Measurements from ENCODE around the gene KIF22.
"Not testable (repeated sequence)": the region's sequence is repeated elsewhere in the genome, so short reads cannot be mapped to it uniquely, and the experiment has no call there.

Gene KIF22

DNA sequence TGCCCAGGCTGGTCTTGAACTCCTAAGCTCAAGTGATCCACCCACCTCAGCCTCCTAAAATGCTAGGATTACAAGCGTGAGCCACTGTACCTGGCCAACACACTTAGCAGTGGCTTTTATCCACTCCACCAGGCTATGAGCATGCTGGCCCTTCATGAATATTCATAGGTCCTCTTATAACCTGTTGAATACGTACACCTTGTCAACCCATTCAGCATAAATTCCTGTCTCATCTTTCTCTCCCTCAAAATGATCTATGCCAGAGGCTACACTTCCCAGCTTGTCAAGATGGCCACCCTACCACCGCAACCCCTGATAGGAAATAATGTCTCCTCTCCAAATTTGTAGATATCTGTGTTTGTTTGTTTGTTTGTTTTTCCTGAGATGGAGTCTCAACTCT, 23.5 kb upstream of the KIF22 start:
- no peak for DNase-seq

DNA sequence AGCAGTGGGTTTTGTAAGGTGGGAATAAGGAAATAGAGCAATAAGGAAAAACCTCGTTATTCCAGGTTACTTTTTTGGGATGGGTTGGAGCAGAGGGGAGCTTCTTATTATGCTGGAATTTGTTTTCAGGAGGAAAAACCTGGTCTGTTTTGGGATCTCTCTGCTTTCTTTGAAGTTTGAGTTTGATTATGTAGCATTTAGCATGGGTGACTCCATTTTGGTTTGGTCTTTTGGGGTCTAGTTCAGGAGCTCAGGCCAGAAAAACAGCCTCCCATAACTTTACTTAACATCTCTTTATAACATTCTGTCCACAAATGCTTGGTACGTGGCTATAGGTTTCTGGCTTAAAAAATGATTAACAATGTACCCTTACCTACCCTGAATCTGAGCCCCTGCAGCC, 21.0 kb upstream of the KIF22 start:
- no peak for DNase-seq

DNA sequence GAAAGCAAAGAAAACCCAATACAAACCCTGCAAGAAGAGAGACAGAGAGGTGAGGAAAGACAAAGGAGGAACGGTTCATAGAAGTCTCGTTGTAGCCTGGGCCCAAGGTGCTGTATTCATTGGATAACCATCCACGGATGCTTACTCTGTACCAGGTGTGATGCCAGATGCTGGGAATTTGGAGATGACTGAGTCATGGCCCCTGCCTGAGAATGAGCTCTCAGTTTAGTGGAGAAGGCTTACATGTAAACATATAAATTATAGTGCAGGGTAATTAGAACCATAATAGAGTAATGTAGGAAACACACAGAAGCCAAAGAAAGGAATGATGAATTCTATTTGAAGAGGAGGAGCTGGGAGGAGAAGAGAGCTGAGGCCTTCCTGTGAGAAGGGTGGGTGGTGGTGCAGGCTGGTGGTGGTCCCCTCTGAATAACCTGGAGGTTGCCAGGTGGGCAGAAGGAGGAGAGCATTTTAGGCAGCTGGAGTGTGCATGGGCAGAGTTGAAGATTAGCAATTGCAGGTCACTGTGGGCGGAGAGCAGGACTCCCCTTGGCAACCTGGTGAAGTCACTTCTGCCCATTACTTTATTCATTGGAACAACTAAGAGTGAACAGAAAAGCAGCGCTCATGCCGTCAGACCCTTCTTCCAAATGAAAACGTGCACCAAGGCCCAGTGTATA, 20.2 kb upstream of the KIF22 start:
- DNase-seq = no peak

DNA sequence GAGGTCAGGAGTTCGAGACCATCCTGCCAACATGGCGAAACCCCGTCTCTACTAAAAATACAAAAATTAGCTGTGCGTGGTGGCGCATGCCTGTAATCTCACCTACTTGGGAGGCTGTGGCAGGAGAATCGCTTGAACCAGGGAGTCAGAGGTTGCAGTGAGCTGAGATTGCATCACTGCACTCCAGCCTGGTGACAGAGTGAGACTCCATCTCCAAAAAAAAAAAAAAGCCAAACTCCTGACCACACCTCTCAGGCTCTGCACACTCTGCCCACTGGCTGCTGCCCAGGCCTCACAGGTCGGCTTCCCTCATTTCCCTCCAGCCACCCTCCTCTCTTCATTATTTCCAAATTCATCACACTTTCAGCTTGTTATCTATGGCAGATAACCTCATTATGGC, 18.2 kb upstream of the KIF22 start:
- DNase-seq = not testable (repeated sequence)

DNA sequence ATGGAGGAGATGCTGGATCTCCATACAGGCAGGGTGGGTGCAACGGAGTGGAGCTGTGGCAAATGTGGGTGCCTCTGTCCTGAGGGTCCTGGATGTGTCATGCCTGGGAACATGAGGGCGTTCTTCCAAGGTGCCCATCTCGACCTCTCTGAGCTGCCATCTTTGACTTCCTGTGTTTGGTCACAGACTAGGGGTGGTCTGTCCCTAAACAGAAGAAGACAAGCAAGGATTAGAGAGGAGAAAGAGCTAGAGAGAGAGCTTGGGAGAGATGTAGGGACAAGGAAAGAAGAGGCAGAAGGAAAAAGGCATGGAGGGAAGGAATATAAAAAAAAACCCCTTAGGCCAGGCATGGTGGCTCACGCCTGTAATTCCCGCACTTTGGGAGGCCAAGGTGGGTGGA, 15.8 kb upstream of the KIF22 start:
- no peak for DNase-seq

DNA sequence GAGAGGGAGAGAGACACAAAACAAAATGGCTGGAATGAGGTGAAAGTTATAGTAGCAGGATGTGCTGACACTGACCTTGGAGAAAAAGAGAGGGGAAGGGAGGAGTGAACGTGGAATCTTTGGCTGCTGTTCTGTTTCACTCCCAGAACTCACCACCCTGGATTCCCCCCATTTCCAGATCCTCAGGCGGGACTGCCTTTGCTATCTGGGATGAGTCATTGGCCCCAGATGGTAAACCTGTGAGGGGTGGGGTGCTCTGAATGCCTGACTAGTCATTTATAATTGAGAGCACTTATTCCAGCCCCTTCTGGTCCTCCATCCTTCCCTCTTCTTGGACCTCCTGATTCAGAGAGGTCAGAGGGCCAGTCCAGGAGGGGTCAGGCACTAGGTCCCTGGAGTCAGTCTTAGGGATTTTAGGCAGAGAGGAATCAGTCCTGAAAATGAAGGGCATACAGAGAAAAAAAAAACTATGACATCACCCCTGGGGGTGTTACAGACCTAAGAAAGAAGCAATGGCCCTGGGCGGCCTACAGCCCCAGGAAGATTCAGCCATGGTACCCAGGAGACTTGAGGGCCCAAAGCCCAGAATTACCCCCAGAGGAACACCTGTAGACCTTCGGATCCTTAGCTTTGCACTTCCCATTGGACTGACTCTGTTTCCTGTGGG, 14.7 kb upstream of the KIF22 start:
- DNase-seq = no peak

DNA sequence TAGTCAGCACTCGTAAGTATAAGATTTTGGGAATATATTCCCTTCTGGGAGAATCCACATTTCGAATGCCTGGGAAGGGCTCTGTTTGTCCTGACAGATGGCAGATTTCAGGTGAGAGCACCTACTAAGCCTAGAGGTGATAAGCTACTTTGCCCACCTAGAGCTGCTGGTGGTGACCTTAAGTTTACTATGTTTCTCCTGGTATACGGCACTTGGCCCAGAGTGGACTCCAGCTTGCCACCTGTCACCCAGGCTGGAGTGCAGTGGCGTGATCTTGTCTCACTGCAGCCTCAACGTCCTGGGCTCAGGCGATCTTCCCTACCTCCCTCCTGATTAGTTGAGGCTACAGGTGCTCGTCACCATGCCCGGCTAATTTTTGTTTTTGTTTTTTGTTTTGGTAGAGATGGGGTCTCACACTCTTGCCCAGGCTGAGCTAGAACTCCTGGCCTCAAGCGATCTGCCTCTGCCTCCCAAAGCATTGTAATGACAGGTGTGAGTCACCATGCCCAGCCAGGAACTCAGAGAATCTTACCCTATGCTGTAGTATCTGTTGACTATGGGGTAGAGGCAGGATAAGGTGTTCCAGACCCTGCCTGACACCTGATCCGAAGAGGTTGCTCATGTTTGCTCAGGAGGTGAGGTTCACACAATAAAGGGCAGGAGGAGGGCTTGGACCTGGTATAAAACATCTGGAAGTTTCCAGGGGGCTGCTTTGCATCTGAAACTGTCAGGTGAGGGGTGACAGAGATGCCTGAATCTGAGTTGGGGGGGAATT, 12.8 kb upstream of the KIF22 start, which contains the start of gene ZG16:
ZG16 (plus strand) TSS at position 681 of the 775 bp plus-strand sequence. CDS start 1,011 bp downstream, outside the sequence.
- DNase-seq = no peak

DNA sequence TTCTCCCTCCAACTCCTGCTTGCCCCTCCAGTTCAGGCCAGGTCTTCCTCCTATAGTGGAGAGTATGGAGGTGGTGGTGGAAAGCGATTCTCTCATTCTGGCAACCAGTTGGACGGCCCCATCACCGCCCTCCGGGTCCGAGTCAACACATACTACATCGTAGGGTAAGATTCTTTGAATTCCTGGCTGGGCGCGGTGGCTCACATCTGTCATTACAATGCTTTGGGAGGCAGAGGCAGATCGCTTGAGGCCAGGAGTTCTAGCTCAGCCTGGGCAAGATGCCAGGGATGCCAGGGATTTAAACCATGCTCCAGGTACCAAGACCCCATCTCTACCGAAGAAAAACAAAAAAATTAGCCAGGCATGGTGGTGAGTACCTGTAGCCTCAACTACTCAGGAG, 11.1 kb upstream of the KIF22 start:
- no peak for DNase-seq

DNA sequence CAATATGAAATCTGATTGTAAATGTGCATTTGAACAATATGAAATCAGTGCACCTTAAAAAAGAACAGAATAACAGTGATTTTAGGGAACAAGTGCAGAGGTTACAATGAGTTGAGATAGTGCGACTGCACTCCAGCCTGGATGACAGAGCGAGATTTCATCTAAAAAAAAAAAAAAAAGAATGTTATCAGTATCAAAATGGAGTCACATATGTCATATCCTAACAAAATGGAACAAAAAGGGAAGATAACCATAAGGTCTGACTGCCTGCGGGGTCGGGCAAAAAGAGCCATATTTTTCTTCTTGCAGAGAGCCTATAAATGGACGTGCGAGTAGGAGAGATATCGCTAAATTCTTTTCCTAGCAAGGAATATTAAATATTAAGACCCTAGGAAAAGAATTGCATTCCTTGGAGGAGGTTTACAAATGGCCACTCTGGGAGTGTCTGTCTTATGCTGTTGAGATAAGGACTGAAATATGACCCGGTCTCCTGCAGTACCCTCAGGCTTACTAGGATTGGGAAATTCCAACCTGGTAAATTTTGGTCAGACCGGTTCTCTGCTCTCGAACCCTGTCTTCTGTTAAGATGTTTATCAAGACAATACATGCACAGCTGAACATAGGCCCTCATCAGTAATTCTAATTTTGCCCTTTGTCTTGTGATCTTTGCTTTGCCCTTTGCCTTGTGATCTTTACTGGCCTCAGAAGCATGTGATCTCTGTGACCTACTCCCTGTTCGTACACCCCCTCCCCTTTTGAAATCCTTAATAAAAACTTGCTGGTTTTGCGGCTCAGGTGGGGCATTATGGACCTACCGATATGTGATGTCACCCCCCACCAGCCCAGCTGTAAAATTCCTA, 7.2 kb upstream of the KIF22 start:
- DNase-seq = not testable (repeated sequence)

DNA sequence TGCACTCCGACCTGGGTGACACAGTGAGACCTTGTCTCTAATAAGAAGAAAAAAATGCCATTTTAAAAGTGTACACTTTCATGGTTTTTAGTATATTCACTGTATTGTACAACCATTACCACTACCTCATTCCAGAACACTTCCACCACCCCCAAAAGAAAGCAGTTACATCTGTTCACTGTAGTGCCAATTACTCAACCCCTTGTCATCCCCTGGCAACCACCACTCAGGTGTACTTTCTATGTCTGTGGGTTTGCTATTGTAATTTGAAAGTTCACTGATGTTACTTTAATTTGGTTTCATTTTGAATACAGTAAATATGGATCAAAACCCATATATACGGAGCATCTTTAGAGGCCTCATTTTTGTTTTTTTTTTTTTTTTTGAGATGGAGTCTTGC, 6.4 kb upstream of the KIF22 start:
- DNase-seq = no peak

DNA sequence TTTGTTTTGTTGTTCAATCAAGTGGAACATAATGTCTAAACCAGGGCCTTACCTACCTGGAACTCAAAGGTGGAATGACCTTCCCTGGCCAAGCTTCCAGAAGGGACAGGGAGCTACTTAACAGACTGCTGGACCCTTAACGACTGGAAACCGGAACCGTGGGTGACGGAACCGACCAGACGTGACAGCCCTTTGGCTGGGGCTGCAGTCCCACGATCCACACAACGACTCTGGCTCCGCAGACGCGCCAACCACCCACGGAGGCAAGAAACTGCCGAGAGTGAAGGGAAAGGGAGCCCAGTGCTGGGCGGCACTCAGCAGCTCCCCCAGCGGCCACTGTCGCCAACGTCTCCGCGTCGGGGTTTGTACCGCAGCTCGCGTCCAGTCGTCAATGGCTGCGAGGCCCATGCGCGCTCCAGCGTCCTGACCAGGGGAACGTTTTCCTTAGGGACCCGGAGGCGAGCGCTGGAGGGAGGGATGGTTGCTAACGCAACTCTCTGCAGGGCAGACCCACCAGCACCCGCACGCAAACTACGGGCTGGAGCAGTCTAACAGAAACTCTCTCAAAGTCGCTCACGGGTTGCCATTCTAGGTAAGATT, 5.5 kb upstream of the KIF22 start:
- no peak for DNase-seq

DNA sequence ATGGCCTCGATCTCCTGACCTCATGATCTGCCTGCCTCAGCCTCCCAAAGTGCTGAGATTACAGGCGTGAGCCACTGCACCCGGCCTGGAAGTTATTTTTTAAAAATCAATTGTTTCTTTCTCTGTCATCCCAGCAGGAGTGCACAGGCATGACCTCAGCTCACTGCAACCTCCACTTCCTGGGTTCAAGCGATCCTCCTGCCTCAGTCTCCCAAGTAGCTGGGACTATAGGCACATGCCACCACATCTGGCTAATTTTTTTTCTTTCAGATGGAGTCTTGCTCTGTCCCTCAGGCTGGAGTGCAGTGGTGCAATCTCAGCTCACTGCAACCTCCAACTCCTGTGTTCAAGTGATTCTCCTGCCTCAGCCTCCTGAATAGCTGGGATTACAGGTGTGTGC, 3.4 kb upstream of the KIF22 start:
- DNase-seq = not testable (repeated sequence)

DNA sequence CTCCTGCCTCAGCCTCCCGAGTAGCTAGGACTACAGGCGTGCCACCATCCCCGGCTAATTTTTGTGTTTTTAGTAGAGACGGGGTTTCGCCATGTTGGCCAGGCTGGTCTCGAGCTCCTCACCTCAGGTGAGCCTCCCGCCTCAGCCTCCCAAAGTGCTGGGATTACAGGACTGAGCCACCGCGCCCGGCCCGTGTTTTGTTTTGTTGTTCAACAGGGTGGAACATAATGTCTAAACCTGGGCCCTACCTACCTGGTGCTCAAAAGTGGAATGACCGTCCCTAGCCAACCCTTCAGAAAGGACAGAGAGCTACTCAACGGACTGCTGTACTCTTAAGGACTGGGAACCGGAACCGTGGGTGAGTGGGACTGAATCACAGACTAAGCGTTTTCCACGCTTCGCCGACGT, 772 bp upstream of the KIF22 start:
- no peak for DNase-seq

DNA sequence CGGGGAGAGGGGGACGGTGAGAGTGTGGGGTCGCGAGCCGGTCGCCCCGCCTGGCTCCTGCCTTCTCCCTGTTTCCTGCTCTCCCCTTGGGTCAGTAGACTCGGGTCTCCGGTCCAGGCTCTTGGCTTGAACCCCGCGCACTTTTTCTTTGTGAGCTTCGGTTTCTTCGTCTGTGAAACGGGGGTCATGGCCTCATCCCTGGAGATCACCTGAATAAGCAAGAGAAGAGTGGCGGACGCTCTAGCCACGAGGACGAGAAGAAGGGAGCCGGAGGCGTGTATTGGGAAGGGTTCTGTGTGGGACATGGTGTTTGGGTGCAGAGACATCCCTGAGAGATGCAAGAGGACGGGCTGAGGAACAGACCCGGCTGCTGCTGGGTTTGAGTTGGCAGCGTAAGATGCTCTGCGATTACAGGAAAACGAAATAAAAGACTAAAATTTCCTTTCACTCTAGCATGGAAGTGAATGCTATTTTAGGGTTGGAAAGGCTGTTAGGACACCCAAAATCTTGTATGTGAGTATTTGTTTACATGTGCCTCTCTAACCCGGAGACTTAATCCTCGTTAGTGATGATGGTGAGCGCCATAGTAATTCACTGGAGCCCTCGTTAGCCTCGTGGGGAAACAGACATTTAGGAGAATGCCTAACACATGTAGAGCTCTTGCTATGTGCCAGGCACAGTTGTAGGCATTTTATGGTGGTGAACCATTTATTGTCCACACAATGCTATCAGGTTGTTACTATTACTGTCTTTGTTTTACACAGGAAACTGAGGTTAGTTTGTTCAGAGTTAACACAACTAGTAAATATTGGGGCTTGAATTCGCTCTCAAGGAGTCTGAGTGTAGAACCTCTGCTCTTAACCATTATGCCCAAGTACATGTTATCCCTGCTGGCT, 646 bp downstream of the KIF22 start:
- no peak for DNase-seq

DNA sequence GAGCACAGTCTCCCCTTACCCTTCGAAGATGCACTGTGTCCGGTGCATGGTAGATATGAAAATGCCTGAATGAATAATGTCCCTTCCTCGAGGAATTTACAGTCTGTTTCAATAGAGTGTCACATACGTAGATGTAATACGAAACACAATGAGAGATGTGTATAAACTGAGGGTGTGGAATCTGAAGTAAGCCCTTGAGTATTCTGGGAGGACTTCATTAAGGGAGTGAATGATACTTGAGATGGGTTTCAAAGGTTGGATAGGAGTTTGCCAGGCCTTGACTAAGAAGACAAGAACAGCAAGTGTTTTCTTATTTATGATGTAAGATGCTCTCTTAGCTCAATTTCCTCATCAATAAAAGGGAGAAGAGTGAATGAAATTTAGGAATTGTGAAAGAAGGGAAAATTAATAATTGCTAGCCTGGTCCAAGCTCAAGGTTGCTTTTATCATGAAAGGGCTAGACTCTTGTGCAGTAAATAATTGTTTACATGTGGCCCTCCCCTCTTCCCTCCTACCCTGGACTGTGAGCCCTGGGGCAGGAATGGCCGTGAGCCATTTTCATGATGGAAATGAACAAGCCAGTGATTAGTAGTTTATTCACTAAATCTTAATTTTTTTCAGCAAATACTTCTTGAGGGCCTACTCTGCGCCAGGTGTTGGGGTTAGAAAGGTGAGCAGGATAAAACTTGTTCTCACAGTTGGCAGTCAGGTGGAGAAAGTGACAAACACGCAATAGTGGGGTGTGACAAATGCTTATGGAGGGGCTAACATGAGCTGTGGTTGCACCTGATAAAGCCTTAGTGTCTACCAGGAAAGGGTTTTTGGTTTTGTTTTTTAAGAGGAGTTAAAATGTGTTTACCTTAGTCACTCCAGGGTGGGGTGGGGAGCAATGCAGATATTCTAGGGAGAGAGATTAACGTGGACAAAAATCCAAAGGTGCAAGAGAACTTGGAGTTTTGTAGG, 1.6 kb downstream of the KIF22 start:
- no peak for DNase-seq

DNA sequence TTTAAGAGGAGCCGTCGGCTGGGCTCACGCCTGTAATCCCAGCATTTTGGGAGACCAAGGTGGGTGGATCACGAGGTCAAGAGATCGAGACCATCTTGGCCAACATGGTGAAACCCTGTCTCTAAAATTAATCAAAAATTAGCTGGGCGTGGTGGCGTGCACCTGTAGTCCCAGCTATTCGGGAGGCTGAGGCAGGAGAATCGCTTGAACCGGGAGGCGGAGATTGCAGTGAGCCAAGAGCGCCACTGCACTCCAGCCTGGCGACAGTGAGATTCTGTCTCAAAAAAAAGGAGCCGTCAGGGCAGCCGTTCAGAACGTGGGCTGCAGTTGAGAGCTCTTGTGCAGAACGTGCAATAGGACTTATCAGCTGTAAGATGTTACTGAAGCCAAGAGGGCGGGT, 2.6 kb downstream of the KIF22 start:
- not testable (repeated sequence) for DNase-seq

DNA sequence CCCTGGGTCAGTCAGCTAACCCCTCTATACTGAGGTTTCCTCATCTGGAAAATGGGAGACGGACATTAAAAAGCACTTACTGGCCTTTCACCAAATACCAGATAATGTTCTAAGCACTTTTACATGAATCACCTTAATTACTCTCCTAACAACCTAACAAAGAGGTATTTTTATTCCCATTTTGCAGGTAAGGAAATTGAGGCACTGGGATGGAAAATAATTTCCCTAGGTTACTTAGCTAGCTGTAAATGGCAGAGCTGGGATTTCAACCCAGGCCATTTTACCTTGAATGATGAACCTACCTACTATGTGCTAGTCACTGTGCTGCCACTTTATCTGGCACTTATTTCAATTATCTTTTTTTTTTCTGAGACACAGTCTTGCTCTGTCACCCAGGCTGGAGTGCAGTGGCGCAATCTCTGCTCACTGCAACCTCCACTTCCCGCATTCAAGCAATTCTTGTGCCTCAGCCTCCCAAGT, 3.7 kb downstream of the KIF22 start:
- no peak for DNase-seq

DNA sequence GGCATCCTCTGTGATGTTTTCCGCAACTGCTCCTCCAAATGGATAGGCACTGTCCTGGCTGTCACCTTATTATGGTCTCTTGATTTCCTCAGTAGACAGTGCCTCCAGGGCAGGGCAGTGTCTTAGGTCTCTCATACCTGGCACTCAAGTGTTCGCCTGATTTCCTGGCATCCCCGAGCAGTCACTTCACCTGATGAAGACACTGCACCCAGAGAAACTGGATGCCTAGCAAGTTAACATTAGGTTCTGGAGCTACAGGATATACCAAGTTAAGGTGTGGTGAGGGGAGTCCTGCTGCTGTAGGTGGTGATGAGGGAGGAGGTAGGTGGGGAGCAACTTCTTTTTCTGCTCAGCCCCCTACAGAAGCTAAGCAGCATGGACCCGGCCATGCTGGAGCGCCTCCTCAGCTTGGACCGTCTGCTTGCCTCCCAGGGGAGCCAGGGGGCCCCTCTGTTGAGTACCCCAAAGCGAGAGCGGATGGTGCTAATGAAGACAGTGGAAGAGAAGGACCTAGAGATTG, 11.9 kb downstream of the KIF22 start:
- DNase-seq = no peak

DNA sequence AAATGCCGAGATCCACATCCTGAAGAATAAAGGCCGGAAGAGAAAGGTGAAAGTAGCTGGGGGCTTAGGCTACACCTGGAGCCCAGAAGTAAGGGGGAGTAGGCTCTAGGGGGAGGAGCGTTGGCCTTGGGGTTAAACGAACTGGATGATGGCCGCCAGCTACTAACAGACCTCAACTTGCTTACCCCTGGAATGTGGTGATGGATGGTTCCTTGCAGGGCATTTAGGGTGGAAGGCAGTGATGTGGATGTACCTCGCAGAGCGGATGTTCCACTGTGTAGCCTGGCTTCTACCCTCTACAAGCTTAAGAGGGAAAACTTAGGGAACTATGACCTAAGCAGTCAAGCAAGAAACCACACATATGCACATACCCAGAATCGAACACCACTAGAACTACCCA, 13.5 kb downstream of the KIF22 start:
- no peak for DNase-seq
